KMS-11 (cell line): ENCODE results near the gene LGALS9.
"Not testable (repeated sequence)": the region's sequence is repeated elsewhere in the genome, so short reads cannot be mapped to it uniquely, and the experiment has no call there.

Source experiments
- H2AFZ ChIP-seq: fragments of 200-600 bp; sonication (generic); 2 replicates; pipeline ENCODE4 v1.6.1; 2016; ENCODE audit warnings: antibody characterized with exemption, mixed run types, low read depth
- H3K27ac ChIP-seq: fragments of 200-600 bp; sonication (generic); 2 replicates; pipeline ENCODE4 v1.6.1; 2016; ENCODE audit warnings: mild to moderate bottlenecking, mixed run types
- H3K27me3 ChIP-seq: fragments of 200-600 bp; sonication (generic); 2 replicates; pipeline ENCODE4 v1.6.1; 2017; ENCODE audit warnings: mild to moderate bottlenecking, low read depth, mixed run types, moderate library complexity; ENCODE audit not compliant: insufficient read depth
- H3K36me3 ChIP-seq: fragments of 200-600 bp; sonication (generic); 2 replicates; pipeline ENCODE4 v1.6.1; 2017; ENCODE audit warnings: mild to moderate bottlenecking, mixed run types; ENCODE audit not compliant: insufficient read depth
- H3K4me1 ChIP-seq: fragments of 200-600 bp; sonication (generic); 2 replicates; pipeline ENCODE4 v1.6.1; 2016; ENCODE audit warnings: mild to moderate bottlenecking, low read depth, mixed run types; ENCODE audit not compliant: poor library complexity, severe bottlenecking
- H3K4me2 ChIP-seq: fragments of 200-600 bp; sonication (generic); 2 replicates; pipeline ENCODE4 v1.7.0; 2016; ENCODE audit warnings: mild to moderate bottlenecking, mixed run types
- H3K4me3 ChIP-seq: fragments of 200-600 bp; sonication (generic); IDR thresholded peaks from 2 replicates; pipeline ENCODE4 v1.6.1; 2017; ENCODE audit warnings: low read depth, low read length, mixed read lengths; ENCODE audit not compliant: insufficient read depth
- H3K79me2 ChIP-seq: fragments of 200-600 bp; sonication (generic); 2 replicates; pipeline ENCODE4 v1.6.1; 2016; ENCODE audit warnings: low read depth, mixed run types; ENCODE audit not compliant: insufficient read depth
- H3K9ac ChIP-seq: fragments of 200-600 bp; sonication (generic); 2 replicates; pipeline ENCODE4 v1.6.1; 2016; ENCODE audit warnings: mild to moderate bottlenecking, mixed run types
- H4K20me1 ChIP-seq: fragments of 200-600 bp; sonication (generic); 2 replicates; pipeline ENCODE4 v1.6.1; 2016; ENCODE audit warnings: mild to moderate bottlenecking, mixed run types; ENCODE audit not compliant: insufficient read depth
- CTCF ChIP-seq: fragments of 200-600 bp; sonication (generic); conservative IDR thresholded peaks from 2 replicates; pipeline ENCODE4 v1.6.1; 2017; ENCODE audit warnings: low read depth, mild to moderate bottlenecking, antibody characterized with exemption, low read length, moderate library complexity, mixed read lengths

The LGALS9 gene

GRCh38 chr17:27654136-27654535 lies 23.1 kb downstream of the LGALS9 start:
- no peaks in the 10 kb centered on the region for H3K36me3 ChIP-seq
- peaks cover 6% of the 10 kb centered on the region; the same call in 1 of the 2 replicates for H3K27me3 ChIP-seq
- H3K4me3 ChIP-seq, result no peak overlapping the region
- no peaks in the 10 kb centered on the region for H4K20me1 ChIP-seq
- no peak overlapping the region for H3K9ac ChIP-seq
- no peak overlapping the region; the same call in 1 of the 2 replicates for H3K4me2 ChIP-seq
- no peaks in the 10 kb centered on the region for H3K79me2 ChIP-seq
- TF ChIP-seq CTCF, result no peak
- peaks cover 3% of the 10 kb centered on the region for H3K4me1 ChIP-seq
- H3K27ac ChIP-seq, result no peak overlapping the region
- H2AFZ ChIP-seq, result peak overlapping the region; percentile 89; the same call in 1 of the 2 replicates

- Histone ChIP-seq H3K27ac (no peak overlapping the region), H3K4me2 (no peak overlapping the region; the same call in 1 of the 2 replicates), H3K4me3 (no peak overlapping the region), H3K79me2 (no peaks in the 10 kb centered on the region), H3K4me1 (peaks cover 3% of the 10 kb centered on the region), H3K27me3 (peaks cover 6% of the 10 kb centered on the region; the same call in 1 of the 2 replicates), H3K9ac (no peak overlapping the region), H4K20me1 (no peaks in the 10 kb centered on the region), H3K36me3 (no peaks in the 10 kb centered on the region), H2AFZ (peak overlapping the region; percentile 89; the same call in 1 of the 2 replicates)
- peak; percentile 98 for TF ChIP-seq CTCF
These were observed 23.9 kb downstream of the LGALS9 start for GRCh38 chr17:27654654-27655524.

GRCh38 chr17:27655525-27656111 lies 24.6 kb downstream of the LGALS9 start:
- not testable (repeated sequence) for H4K20me1 ChIP-seq, H3K4me3 ChIP-seq, H3K4me2 ChIP-seq

GRCh38 chr17:27656620-27657019 lies 25.6 kb downstream of the LGALS9 start:
- not testable (repeated sequence) for H3K9ac ChIP-seq, H3K4me1 ChIP-seq, H3K36me3 ChIP-seq, H4K20me1 ChIP-seq, H3K4me2 ChIP-seq, H3K27me3 ChIP-seq, H3K4me3 ChIP-seq, H3K79me2 ChIP-seq, H3K27ac ChIP-seq, H2AFZ ChIP-seq

More at GRCh38 chr17:27655525-27656111, 24.6 kb downstream of the LGALS9 start:
- not testable (repeated sequence) for H2AFZ ChIP-seq, H3K9ac ChIP-seq, H3K27ac ChIP-seq, H3K36me3 ChIP-seq, H3K27me3 ChIP-seq, H3K4me1 ChIP-seq, H3K79me2 ChIP-seq

GRCh38 chr17:27657620-27658019 lies 26.6 kb downstream of the LGALS9 start:
- no peak overlapping the region for H3K4me2 ChIP-seq
- H3K27ac ChIP-seq, result no peak overlapping the region
- peaks cover 3% of the 10 kb centered on the region for H3K4me1 ChIP-seq
- no peaks in the 10 kb centered on the region for H4K20me1 ChIP-seq
- H3K4me3 ChIP-seq, result no peak overlapping the region
- H3K79me2 ChIP-seq, result no peaks in the 10 kb centered on the region
- H3K36me3 ChIP-seq, result no peaks in the 10 kb centered on the region
- H3K27me3 ChIP-seq, result peaks cover 3% of the 10 kb centered on the region; the same call in 1 of the 2 replicates
- H2AFZ ChIP-seq, result no peak overlapping the region
- no peak overlapping the region for H3K9ac ChIP-seq
- no peak for TF ChIP-seq CTCF
